ENCODE data around the gene PRKG1.

PRKG1 gene

GRCh38 chr10:51907361-51907760 lies 833.1 kb downstream of the PRKG1 start:
- TF ChIP-seq ZNF274 (IDR thresholded peaks at IDR 0.05; ENCODE audit: low read depth, low read length) = no peak
- H3K4me3 ChIP-seq (ENCODE audit: low read length) = no peak overlapping the region

- no peak overlapping the region for H3K4me3 ChIP-seq (ENCODE audit: low read length)
- TF ChIP-seq ZNF274 (IDR thresholded peaks at IDR 0.05; ENCODE audit: low read depth, low read length) = no peak
These were observed 835.9 kb downstream of the PRKG1 start for GRCh38 chr10:51910189-51910588.

GRCh38 chr10:51910596-51910995 lies 836.3 kb downstream of the PRKG1 start:
- no peak overlapping the region for H3K4me3 ChIP-seq (ENCODE audit: low read length)
- TF ChIP-seq ZNF274 (IDR thresholded peaks at IDR 0.05; ENCODE audit: low read depth, low read length) = no peak

GRCh38 chr10:51911723-51912122 lies 837.4 kb downstream of the PRKG1 start:
- TF ChIP-seq ZNF274 (IDR thresholded peaks at IDR 0.05; ENCODE audit: low read depth, low read length) = no peak
- H3K4me3 ChIP-seq (ENCODE audit: low read length) = no peak overlapping the region

- no peak for TF ChIP-seq ZNF274 (IDR thresholded peaks at IDR 0.05; ENCODE audit: low read depth, low read length)
- no peak overlapping the region for H3K4me3 ChIP-seq (ENCODE audit: low read length)
These were observed 840.8 kb downstream of the PRKG1 start for GRCh38 chr10:51915031-51915542.

- no peak for TF ChIP-seq ZNF274 (IDR thresholded peaks at IDR 0.05; ENCODE audit: low read depth, low read length)
- H3K4me3 ChIP-seq (ENCODE audit: low read length) = no peak overlapping the region
These were observed 844.2 kb downstream of the PRKG1 start for GRCh38 chr10:51918440-51918839.

GRCh38 chr10:51918884-51919325 lies 844.6 kb downstream of the PRKG1 start:
- no peak overlapping the region for H3K4me3 ChIP-seq (ENCODE audit: low read length)
- TF ChIP-seq ZNF274 (IDR thresholded peaks at IDR 0.05; ENCODE audit: low read depth, low read length) = no peak

- no peak overlapping the region for H3K4me3 ChIP-seq (ENCODE audit: low read length)
- no peak for TF ChIP-seq ZNF274 (IDR thresholded peaks at IDR 0.05; ENCODE audit: low read depth, low read length)
These were observed 846.4 kb downstream of the PRKG1 start for GRCh38 chr10:51920672-51921071.

- no peak for TF ChIP-seq ZNF274 (IDR thresholded peaks at IDR 0.05; ENCODE audit: low read depth, low read length)
- no peak overlapping the region for H3K4me3 ChIP-seq (ENCODE audit: low read length)
These were observed 850.1 kb downstream of the PRKG1 start for GRCh38 chr10:51924359-51924758.

GRCh38 chr10:51926337-51926736 lies 852.0 kb downstream of the PRKG1 start:
- H3K4me3 ChIP-seq (ENCODE audit: low read length) = no peak overlapping the region
- no peak for TF ChIP-seq ZNF274 (IDR thresholded peaks at IDR 0.05; ENCODE audit: low read depth, low read length)

- no peak for TF ChIP-seq ZNF274 (IDR thresholded peaks at IDR 0.05; ENCODE audit: low read depth, low read length)
- H3K4me3 ChIP-seq (ENCODE audit: low read length) = no peak overlapping the region
These were observed 853.9 kb downstream of the PRKG1 start for GRCh38 chr10:51928162-51928561.

- H3K4me3 ChIP-seq (ENCODE audit: low read length) = no peak overlapping the region
- no peak for TF ChIP-seq ZNF274 (IDR thresholded peaks at IDR 0.05; ENCODE audit: low read depth, low read length)
These were observed 858.2 kb downstream of the PRKG1 start for GRCh38 chr10:51932530-51932929.

- TF ChIP-seq ZNF274 (IDR thresholded peaks at IDR 0.05; ENCODE audit: low read depth, low read length) = no peak
- H3K4me3 ChIP-seq (ENCODE audit: low read length) = no peak overlapping the region
These were observed 860.1 kb downstream of the PRKG1 start for GRCh38 chr10:51934373-51934772.

- TF ChIP-seq ZNF274 (IDR thresholded peaks at IDR 0.05; ENCODE audit: low read depth, low read length) = no peak
- H3K4me3 ChIP-seq (ENCODE audit: low read length) = no peak overlapping the region
These were observed 861.1 kb downstream of the PRKG1 start for GRCh38 chr10:51935341-51935740.

GRCh38 chr10:51937308-51938140 lies 863.2 kb downstream of the PRKG1 start:
- no peak overlapping the region for H3K4me3 ChIP-seq (ENCODE audit: low read length)
- no peak for TF ChIP-seq ZNF274 (IDR thresholded peaks at IDR 0.05; ENCODE audit: low read depth, low read length)
